Measurements from ENCODE around the gene HOXB13. TPM values are rescaled to one million over a fixed set of nuclear protein-coding genes. Genes with fewer than 3 reads are reported as not detected.

The HOXB13 gene
- total and polyA plus RNA-seq, 2 experiments from 2014 or later: not detected

DNA sequence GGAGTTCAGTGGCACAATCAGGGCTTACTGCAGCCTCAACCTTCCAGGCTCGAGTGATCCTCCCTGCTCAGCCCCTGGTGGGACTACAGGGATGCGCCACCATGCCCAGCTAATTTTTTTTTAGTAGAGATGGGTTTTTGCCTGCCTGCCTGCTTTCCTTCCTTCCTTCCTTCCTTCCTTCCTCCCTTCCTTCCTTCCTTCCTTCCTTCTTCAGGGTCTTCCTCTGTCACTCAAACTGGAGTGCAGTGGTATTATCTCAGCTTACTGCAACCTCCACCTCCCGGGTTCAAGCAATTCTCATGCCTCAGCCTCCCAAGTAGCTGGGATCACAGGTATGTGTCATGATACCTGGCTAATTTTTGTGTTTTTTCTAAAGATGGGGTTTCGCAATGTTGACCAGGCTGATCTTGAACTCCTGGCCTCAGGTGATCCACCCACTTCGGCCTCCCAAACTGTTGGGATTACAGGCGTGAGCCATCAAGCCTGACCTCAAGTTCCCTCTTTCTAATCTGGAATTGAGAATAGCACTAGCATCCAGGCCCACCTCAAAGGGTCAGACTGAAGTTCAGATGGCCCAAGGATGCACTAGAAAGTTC lies 51.5 kb downstream of the HOXB13 start:
- Histone ChIP-seq H3K4me3 (no peak overlapping the region), H3K4me1 (ENCODE audit: low read depth) (no peaks in the 10 kb centered on the region), H3K27ac (no peak overlapping the region), H3K9me3 (ENCODE audit: low read depth) (no peaks in the 10 kb centered on the region), H3K27me3 (peaks cover 96% of the 10 kb centered on the region), H3K36me3 (no peaks in the 10 kb centered on the region)
- TF ChIP-seq, protein P1, sequence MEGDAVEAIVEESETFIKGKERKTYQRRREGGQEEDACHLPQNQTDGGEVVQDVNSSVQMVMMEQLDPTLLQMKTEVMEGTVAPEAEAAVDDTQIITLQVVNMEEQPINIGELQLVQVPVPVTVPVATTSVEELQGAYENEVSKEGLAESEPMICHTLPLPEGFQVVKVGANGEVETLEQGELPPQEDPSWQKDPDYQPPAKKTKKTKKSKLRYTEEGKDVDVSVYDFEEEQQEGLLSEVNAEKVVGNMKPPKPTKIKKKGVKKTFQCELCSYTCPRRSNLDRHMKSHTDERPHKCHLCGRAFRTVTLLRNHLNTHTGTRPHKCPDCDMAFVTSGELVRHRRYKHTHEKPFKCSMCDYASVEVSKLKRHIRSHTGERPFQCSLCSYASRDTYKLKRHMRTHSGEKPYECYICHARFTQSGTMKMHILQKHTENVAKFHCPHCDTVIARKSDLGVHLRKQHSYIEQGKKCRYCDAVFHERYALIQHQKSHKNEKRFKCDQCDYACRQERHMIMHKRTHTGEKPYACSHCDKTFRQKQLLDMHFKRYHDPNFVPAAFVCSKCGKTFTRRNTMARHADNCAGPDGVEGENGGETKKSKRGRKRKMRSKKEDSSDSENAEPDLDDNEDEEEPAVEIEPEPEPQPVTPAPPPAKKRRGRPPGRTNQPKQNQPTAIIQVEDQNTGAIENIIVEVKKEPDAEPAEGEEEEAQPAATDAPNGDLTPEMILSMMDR (IDR thresholded peaks at IDR 0.05; ENCODE audit: low read depth, low read length): no peak
- no peak for DNase-seq (ENCODE audit: low read depth in 1 of 2, low spot score in 1 of 2)

Other genes with a start within 250 kb of the HOXB13 start
- 5.9 and 6.6 TPM in 2 replicates for gene HOXB1, start 197.7 kb downstream of the HOXB13 start, total RNA-seq
- 9.1 and 12.4 TPM in 2 replicates for gene HOXB1, start 197.7 kb downstream of the HOXB13 start, polyA plus RNA-seq
- gene HOXB2, start 183.6 kb downstream of the HOXB13 start, total RNA-seq: 111 and 114 TPM in 2 replicates
- gene HOXB2, start 183.6 kb downstream of the HOXB13 start, polyA plus RNA-seq: 107 and 116 TPM in 2 replicates
- 12.2 and 12.5 TPM in 2 replicates for gene HOXB4, start 150.4 kb downstream of the HOXB13 start, total RNA-seq
- 5.4 TPM in 2 replicates for gene HOXB4, start 150.4 kb downstream of the HOXB13 start, polyA plus RNA-seq
- gene HOXB3, start 138.5 kb downstream of the HOXB13 start, total RNA-seq: 37.7 and 42.4 TPM in 2 replicates
- 24.7 and 24.9 TPM in 2 replicates for gene HOXB3, start 138.5 kb downstream of the HOXB13 start, polyA plus RNA-seq
- gene HOXB5, start 135.0 kb downstream of the HOXB13 start, total RNA-seq: 0.24 TPM in 1 of 2 replicates, not detected in the other
- gene HOXB5, start 135.0 kb downstream of the HOXB13 start, polyA plus RNA-seq: 0.46 and 1.9 TPM in 2 replicates
- gene HOXB6, start 123.8 kb downstream of the HOXB13 start, total RNA-seq: 0.12 TPM in 1 of 2 replicates, not detected in the other
- gene HOXB6, start 123.8 kb downstream of the HOXB13 start, polyA plus RNA-seq: not detected in 2 replicates
- gene HOXB7, start 117.7 kb downstream of the HOXB13 start, total RNA-seq: not detected in 2 replicates
- 0.81 TPM in 1 of 2 replicates, not detected in the other for gene HOXB7, start 117.7 kb downstream of the HOXB13 start, polyA plus RNA-seq
- not detected in 2 replicates for gene HOXB8, start 113.5 kb downstream of the HOXB13 start, total RNA-seq
- not detected in 2 replicates for gene HOXB8, start 113.5 kb downstream of the HOXB13 start, polyA plus RNA-seq
- not detected in 2 replicates for gene HOXB9, start 102.4 kb downstream of the HOXB13 start, total RNA-seq
- gene HOXB9, start 102.4 kb downstream of the HOXB13 start, polyA plus RNA-seq: not detected in 2 replicates
- not detected in 2 replicates for gene PRAC1, start 6.2 kb downstream of the HOXB13 start, total RNA-seq
- not detected in 2 replicates for gene PRAC1, start 6.2 kb downstream of the HOXB13 start, polyA plus RNA-seq
- not detected in 2 replicates for gene PRAC2, start 5.6 kb downstream of the HOXB13 start, total RNA-seq
- gene PRAC2, start 5.6 kb downstream of the HOXB13 start, polyA plus RNA-seq: not detected in 2 replicates
- 0.03 TPM in 1 of 2 replicates, not detected in the other for gene TTLL6, start 88.5 kb upstream of the HOXB13 start, total RNA-seq
- not detected in 2 replicates for gene TTLL6, start 88.5 kb upstream of the HOXB13 start, polyA plus RNA-seq
- gene CALCOCO2, start 102.3 kb upstream of the HOXB13 start, total RNA-seq: 23.8 and 35.3 TPM in 2 replicates
- gene CALCOCO2, start 102.3 kb upstream of the HOXB13 start, polyA plus RNA-seq: 38.6 and 56.4 TPM in 2 replicates
- 160 and 303 TPM in 2 replicates for gene ATP5MC1, start 164.0 kb upstream of the HOXB13 start, total RNA-seq
- 455 and 810 TPM in 2 replicates for gene ATP5MC1, start 164.0 kb upstream of the HOXB13 start, polyA plus RNA-seq
- 52.7 and 54.1 TPM in 2 replicates for gene UBE2Z, start 179.7 kb upstream of the HOXB13 start, total RNA-seq
- 61.7 and 64.2 TPM in 2 replicates for gene UBE2Z, start 179.7 kb upstream of the HOXB13 start, polyA plus RNA-seq
- 114 and 187 TPM in 2 replicates for gene SNF8, start 216.1 kb upstream of the HOXB13 start, total RNA-seq
- 132 and 315 TPM in 2 replicates for gene SNF8, start 216.1 kb upstream of the HOXB13 start, polyA plus RNA-seq
- not detected in 2 replicates for gene GIP, start 239.8 kb upstream of the HOXB13 start, total RNA-seq
- gene GIP, start 239.8 kb upstream of the HOXB13 start, polyA plus RNA-seq: 0.66 TPM in 1 of 2 replicates, not detected in the other